T-helper 2 cell treated with Interferon-gamma antibody and Interleukin-4, amounts not matched to agents 100 ng/mL and 5 ng/mL, for 36 hours (primary cell): ENCODE measurements around the gene PCDHGB7. TPM values are rescaled to one million over a fixed set of nuclear protein-coding genes. Genes with fewer than 3 reads are reported as not detected.
"Not testable (repeated sequence)": the region's sequence is repeated elsewhere in the genome, so short reads cannot be mapped to it uniquely, and the experiment has no call there.

Source experiments
- intact Hi-C: fragments of 100-400 bp; cut with micrococcal nuclease; formaldehyde crosslinking; loops from one replicate; pipeline ENCODE4 v1.15.1; 2023
- total RNA-seq: library from RNA; stranded (reverse); gene quantifications from 2 replicates; pipeline ENCODE4 v1.2.3, GENCODE V29; 2022

The PCDHGB7 gene
- total RNA-seq, 1 donor from 2014 or later, result 0.39 TPM

GRCh38 chr5:141422742-141423291, 5.3 kb downstream of the PCDHGB7 start:
- intact Hi-C loops, result loop anchor here (5.0 kb wide), 2 partner anchors 54 to 61 kb away; partner anchors contain the start of genes PCDHGA5 and PCDHGC3

DNA sequence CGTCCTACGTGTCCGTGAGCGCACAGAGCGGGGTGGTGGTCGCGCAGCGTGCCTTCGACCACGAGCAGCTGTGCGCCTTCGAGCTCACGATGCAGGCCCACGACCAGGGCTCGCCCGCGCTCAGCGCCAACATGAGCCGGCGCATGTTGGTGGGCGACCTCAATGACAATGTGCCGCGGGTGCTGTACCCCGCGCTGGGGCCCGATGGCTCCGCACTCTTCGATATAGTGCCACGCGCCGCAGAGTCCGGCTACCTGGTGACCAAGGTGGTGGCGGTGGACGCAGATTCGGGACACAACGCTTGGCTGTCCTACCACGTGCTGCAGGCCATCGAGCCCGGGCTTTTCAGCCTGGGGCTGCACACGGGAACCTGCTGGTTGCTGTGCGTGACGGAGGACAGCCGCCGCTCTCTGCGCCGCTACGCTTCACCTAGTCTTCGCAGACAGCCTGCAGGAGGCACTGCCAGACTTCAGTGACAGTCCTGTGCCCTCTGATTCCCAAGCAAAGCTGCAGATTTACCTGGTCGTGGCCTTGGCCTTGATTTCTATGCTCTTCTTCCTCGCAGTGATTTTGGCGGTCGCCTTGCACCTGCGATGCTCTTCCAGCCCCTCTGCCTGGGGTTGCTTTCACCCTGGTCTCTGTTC, 10.4 kb downstream of the PCDHGB7 start:
- intact Hi-C loops, result no loop called here

- intact Hi-C loops, result no loop called here
Measured at GRCh38 chr5:141430332-141431113, 13.0 kb downstream of the PCDHGB7 start, which contains the start of gene PCDHGA12. PCDHGA12 (plus strand) TSS chr5:141430507; CDS start chr5:141430760, 253 bp downstream.

DNA sequence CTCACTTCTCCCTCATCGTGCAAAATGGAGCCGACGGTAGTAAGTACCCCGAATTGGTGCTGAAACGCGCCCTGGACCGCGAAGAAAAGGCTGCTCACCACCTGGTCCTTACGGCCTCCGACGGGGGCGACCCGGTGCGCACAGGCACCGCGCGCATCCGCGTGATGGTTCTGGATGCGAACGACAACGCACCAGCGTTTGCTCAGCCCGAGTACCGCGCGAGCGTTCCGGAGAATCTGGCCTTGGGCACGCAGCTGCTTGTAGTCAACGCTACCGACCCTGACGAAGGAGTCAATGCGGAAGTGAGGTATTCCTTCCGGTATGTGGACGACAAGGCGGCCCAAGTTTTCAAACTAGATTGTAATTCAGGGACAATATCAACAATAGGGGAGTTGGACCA, 13.8 kb downstream of the PCDHGB7 start:
- intact Hi-C loops, result no loop called here

DNA sequence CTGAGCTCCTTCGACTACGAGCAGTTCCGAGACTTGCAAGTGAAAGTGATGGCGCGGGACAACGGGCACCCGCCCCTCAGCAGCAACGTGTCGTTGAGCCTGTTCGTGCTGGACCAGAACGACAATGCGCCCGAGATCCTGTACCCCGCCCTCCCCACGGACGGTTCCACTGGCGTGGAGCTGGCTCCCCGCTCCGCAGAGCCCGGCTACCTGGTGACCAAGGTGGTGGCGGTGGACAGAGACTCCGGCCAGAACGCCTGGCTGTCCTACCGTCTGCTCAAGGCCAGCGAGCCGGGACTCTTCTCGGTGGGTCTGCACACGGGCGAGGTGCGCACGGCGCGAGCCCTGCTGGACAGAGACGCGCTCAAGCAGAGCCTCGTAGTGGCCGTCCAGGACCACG, 14.8 kb downstream of the PCDHGB7 start:
- intact Hi-C loops, result not testable (repeated sequence)

GRCh38 chr5:141432726-141433125, 15.2 kb downstream of the PCDHGB7 start:
- intact Hi-C loops, result not testable (repeated sequence)

GRCh38 chr5:141434006-141434405, 16.5 kb downstream of the PCDHGB7 start:
- intact Hi-C loops, result no loop called here

DNA sequence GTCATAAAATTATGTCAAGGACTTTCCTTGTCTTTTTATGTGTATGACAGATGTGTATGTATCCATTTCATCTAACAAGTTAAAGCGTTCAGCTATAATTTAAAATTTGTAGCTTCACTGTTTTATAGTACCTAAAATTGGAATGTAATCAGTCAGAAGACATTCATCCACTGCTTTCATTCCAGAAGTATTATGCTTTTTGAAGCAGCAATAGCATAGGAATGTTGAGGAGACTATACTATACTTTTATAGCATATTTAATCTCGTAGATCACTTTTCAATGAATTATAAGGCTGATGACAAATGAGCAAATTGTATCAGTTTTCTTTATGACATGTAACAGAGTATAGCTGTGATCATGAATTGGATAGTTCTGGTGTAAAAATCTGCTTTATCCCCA, 19.7 kb downstream of the PCDHGB7 start:
- intact Hi-C loops, result no loop called here

GRCh38 chr5:141439411-141440141, 22.1 kb downstream of the PCDHGB7 start:
- intact Hi-C loops, result no loop called here

GRCh38 chr5:141440341-141440740, 22.9 kb downstream of the PCDHGB7 start:
- intact Hi-C loops, result no loop called here

- intact Hi-C loops, result no loop called here
Measured at GRCh38 chr5:141441571-141442170, 24.2 kb downstream of the PCDHGB7 start.

GRCh38 chr5:141465351-141465750, 47.9 kb downstream of the PCDHGB7 start:
- intact Hi-C loops, result no loop called here

Other genes starting within 250 kb of the PCDHGB7 start
- gene PCDHB7, start 245.0 kb upstream of the PCDHGB7 start, total RNA-seq, result not detected in 2 replicates
- not detected in 2 replicates for gene PCDHB8, start 239.9 kb upstream of the PCDHGB7 start, total RNA-seq
- not detected in 2 replicates for gene PCDHB16, start 235.3 kb upstream of the PCDHGB7 start, total RNA-seq
- gene PCDHB9, start 230.5 kb upstream of the PCDHGB7 start, total RNA-seq, result not detected in 2 replicates
- not detected in 2 replicates for gene PCDHB10, start 225.3 kb upstream of the PCDHGB7 start, total RNA-seq
- not detected in 2 replicates for gene PCDHB11, start 218.1 kb upstream of the PCDHGB7 start, total RNA-seq
- not detected in 2 replicates for gene PCDHB12, start 209.0 kb upstream of the PCDHGB7 start, total RNA-seq
- gene PCDHB13, start 203.8 kb upstream of the PCDHGB7 start, total RNA-seq, result not detected in 2 replicates
- not detected in 2 replicates for gene PCDHB14, start 194.3 kb upstream of the PCDHGB7 start, total RNA-seq
- not detected in 2 replicates for gene PCDHB15, start 172.3 kb upstream of the PCDHGB7 start, total RNA-seq
- gene SLC25A2, start 113.6 kb upstream of the PCDHGB7 start, total RNA-seq, result 0.25 and 0.59 TPM in 2 replicates
- 60.8 and 64.9 TPM in 2 replicates for gene TAF7, start 96.9 kb upstream of the PCDHGB7 start, total RNA-seq
- gene PCDHGA1, start 87.2 kb upstream of the PCDHGB7 start, total RNA-seq, result 0.09 TPM in 2 replicates
- 0.14 and 0.23 TPM in 2 replicates for gene PCDHGA2, start 78.9 kb upstream of the PCDHGB7 start, total RNA-seq
- 0.23 and 0.34 TPM in 2 replicates for gene PCDHGA3, start 73.8 kb upstream of the PCDHGB7 start, total RNA-seq
- gene PCDHGB1, start 67.6 kb upstream of the PCDHGB7 start, total RNA-seq, result 0.18 and 0.20 TPM in 2 replicates
- gene PCDHGA4, start 62.7 kb upstream of the PCDHGB7 start, total RNA-seq, result 0.43 and 0.45 TPM in 2 replicates
- gene PCDHGB2, start 57.7 kb upstream of the PCDHGB7 start, total RNA-seq, result 0.93 and 1.0 TPM in 2 replicates
- 0.41 and 0.55 TPM in 2 replicates for gene PCDHGA5, start 53.5 kb upstream of the PCDHGB7 start, total RNA-seq
- gene PCDHGB3, start 47.4 kb upstream of the PCDHGB7 start, total RNA-seq, result 0.59 and 0.93 TPM in 2 replicates
- gene PCDHGA6, start 43.8 kb upstream of the PCDHGB7 start, total RNA-seq, result 0.57 and 0.70 TPM in 2 replicates
- gene PCDHGA7, start 34.9 kb upstream of the PCDHGB7 start, total RNA-seq, result 0.30 TPM in 2 replicates
- 0.18 and 0.23 TPM in 2 replicates for gene PCDHGB4, start 30.0 kb upstream of the PCDHGB7 start, total RNA-seq
- gene PCDHGA8, start 25.0 kb upstream of the PCDHGB7 start, total RNA-seq, result 0.18 TPM in 2 replicates
- gene PCDHGB5, start 19.7 kb upstream of the PCDHGB7 start, total RNA-seq, result 0.55 and 0.61 TPM in 2 replicates
- gene PCDHGA9, start 14.9 kb upstream of the PCDHGB7 start, total RNA-seq, result 0.25 and 0.34 TPM in 2 replicates
- 0.25 and 0.41 TPM in 2 replicates for gene PCDHGB6, start 9.7 kb upstream of the PCDHGB7 start, total RNA-seq
- gene PCDHGA10, start 4.7 kb upstream of the PCDHGB7 start, total RNA-seq, result 0.34 and 0.41 TPM in 2 replicates
- 0.11 and 0.25 TPM in 2 replicates for gene PCDHGA11, start 3.4 kb downstream of the PCDHGB7 start, total RNA-seq
- 0.16 and 0.18 TPM in 2 replicates for gene PCDHGA12, start 12.8 kb downstream of the PCDHGB7 start, total RNA-seq
- 0.07 and 0.18 TPM in 2 replicates for gene PCDHGC3, start 58.3 kb downstream of the PCDHGB7 start, total RNA-seq
- gene PCDHGC4, start 67.4 kb downstream of the PCDHGB7 start, total RNA-seq, result 0.05 TPM in 1 of 2 replicates, not detected in the other
- gene PCDHGC5, start 71.4 kb downstream of the PCDHGB7 start, total RNA-seq, result not detected in 2 replicates
- 289 and 299 TPM in 2 replicates for gene DIAPH1, start 201.3 kb downstream of the PCDHGB7 start, total RNA-seq
- gene HDAC3, start 219.2 kb downstream of the PCDHGB7 start, total RNA-seq, result 80.8 and 85.3 TPM in 2 replicates
- 20.1 and 21.1 TPM in 2 replicates for gene RELL2, start 219.3 kb downstream of the PCDHGB7 start, total RNA-seq
- 55.1 and 55.6 TPM in 2 replicates for gene FCHSD1, start 233.7 kb downstream of the PCDHGB7 start, total RNA-seq